Neural cell (in vitro differentiated cells): ENCODE measurements around the gene CA12. TPM values are rescaled to one million over a fixed set of nuclear protein-coding genes. Genes with fewer than 3 reads are reported as not detected.

Experiments used
- H2AFZ ChIP-seq: fragments of 200-600, 300-800 bp; sonication (generic), shearing (Covaris generic); 2 replicates; pipeline ENCODE4 v1.6.0; 2014; ENCODE audit warnings: low read depth, mild to moderate bottlenecking, antibody characterized with exemption, low read length, moderate library complexity
- H3F3A ChIP-seq: fragments of 200-600 bp; shearing (Covaris generic); 2 replicates; pipeline ENCODE4 v1.6.1; 2016; ENCODE audit warnings: mild to moderate bottlenecking, moderate library complexity, mixed read lengths, antibody characterized with exemption, low read length; ENCODE audit not compliant: insufficient read depth, poor library complexity, severe bottlenecking
- H3K27ac ChIP-seq: fragments of 200-600, 300-800 bp; sonication (generic), shearing (Covaris generic); 2 replicates; pipeline ENCODE4 v1.5.1; 2014; ENCODE audit warnings: mild to moderate bottlenecking, low read length, moderate library complexity
- H3K27me3 ChIP-seq: fragments of 300-800, 200-600 bp; sonication (generic), shearing (Covaris generic); 2 replicates; pipeline ENCODE4 v1.6.0; 2014; ENCODE audit warnings: mild to moderate bottlenecking, low read depth, low read length, moderate library complexity; ENCODE audit not compliant: insufficient read depth
- H3K36me3 ChIP-seq: fragments of 300-800, 200-600 bp; sonication (generic), shearing (Covaris generic); 2 replicates; pipeline ENCODE4 v1.5.1; 2014; ENCODE audit warnings: mild to moderate bottlenecking, antibody characterized with exemption, low read length, moderate library complexity; ENCODE audit not compliant: insufficient read depth
- H3K4me2 ChIP-seq: fragments of 300-800, 200-600 bp; sonication (generic), shearing (Covaris generic); 2 replicates; pipeline ENCODE4 v1.6.0; 2014; ENCODE audit warnings: mild to moderate bottlenecking, low read length
- H3K4me3 ChIP-seq: fragments of 300-800, 200-600 bp; sonication (generic), shearing (Covaris generic); 2 replicates; pipeline ENCODE4 v1.5.1; 2014; ENCODE audit warnings: mild to moderate bottlenecking, low read length, moderate library complexity
- H3K79me2 ChIP-seq: fragments of 200-600 bp; shearing (Covaris generic); replicated peaks from 2 replicates; pipeline ENCODE4 v1.6.0; 2014; ENCODE audit warnings: mild to moderate bottlenecking, low read length, moderate library complexity; ENCODE audit not compliant: insufficient read depth
- H3K9ac ChIP-seq: fragments of 300-800, 200-600 bp; sonication (generic), shearing (Covaris generic); 2 replicates; pipeline ENCODE4 v1.6.1; 2016; ENCODE audit warnings: mild to moderate bottlenecking, low read length, mixed read lengths
- H3K9me2 ChIP-seq: fragments of 200-600 bp; shearing (Covaris generic); 2 replicates; pipeline ENCODE4 v1.6.1; 2016; ENCODE audit warnings: mild to moderate bottlenecking, low read length, mixed read lengths; ENCODE audit not compliant: insufficient read depth
- H3K9me3 ChIP-seq: fragments of 200-600, 300-800 bp; sonication (generic), shearing (Covaris generic); 2 replicates; pipeline ENCODE4 v1.6.1; 2016; ENCODE audit warnings: mild to moderate bottlenecking, mixed run types, low read length, moderate library complexity, mixed read lengths
- H4K20me1 ChIP-seq: fragments of 200-600 bp; shearing (Covaris generic); 2 replicates; pipeline ENCODE4 v1.6.1; 2016; ENCODE audit warnings: mild to moderate bottlenecking, mixed run types; ENCODE audit not compliant: insufficient read depth
- EP300 ChIP-seq: fragments of 450-650 bp; conservative IDR thresholded peaks from 2 replicates; pipeline ENCODE4 v1.6.1; 2014; ENCODE audit warnings: antibody characterized with exemption, mild to moderate bottlenecking, moderate library complexity; ENCODE audit not compliant: poor library complexity, severe bottlenecking
- EZH2 ChIP-seq: fragments of 200-600, 300-800 bp; shearing (Covaris generic), sonication (generic); IDR thresholded peaks from 2 replicates; pipeline ENCODE4 v1.6.1; 2014; ENCODE audit warnings: antibody characterized with exemption, low read length, borderline replicate concordance, mild to moderate bottlenecking; ENCODE audit not compliant: insufficient read depth, poor library complexity, severe bottlenecking
- MXI1 ChIP-seq: fragments of 450-650 bp; conservative IDR thresholded peaks from 2 replicates; pipeline ENCODE4 v1.6.1; 2014; ENCODE audit warnings: antibody characterized with exemption, mild to moderate bottlenecking; ENCODE audit not compliant: poor library complexity, severe bottlenecking
- POLR2AphosphoS5 ChIP-seq: IDR thresholded peaks from 2 replicates; pipeline ENCODE4 v1.6.1; 2012
- RAD21 ChIP-seq: fragments of 450-650 bp; conservative IDR thresholded peaks from 2 replicates; pipeline ENCODE4 v1.6.1; 2014; ENCODE audit warnings: antibody characterized with exemption, mild to moderate bottlenecking, moderate library complexity
- REST ChIP-seq: IDR thresholded peaks from 2 replicates; pipeline ENCODE4 v1.6.1; 2012; ENCODE audit warnings: borderline replicate concordance
- SMC3 ChIP-seq: fragments of 450-650 bp; conservative IDR thresholded peaks from 2 replicates; pipeline ENCODE4 v1.6.1; 2014; ENCODE audit warnings: antibody characterized with exemption, mild to moderate bottlenecking, moderate library complexity; ENCODE audit not compliant: poor library complexity
- TAF1 ChIP-seq: IDR thresholded peaks from 2 replicates; pipeline ENCODE4 v1.6.1; 2012; ENCODE audit warnings: low read depth
- polyA plus RNA-seq: library from polyadenylated mRNA; depleted of rRNA; stranded (reverse); fragments of >200 nt; gene quantifications from 2 replicates; pipeline ENCODE4 v1.2.3, GENCODE V29; 2014
- TF ChIP-seq, protein P1 (sequence below): fragments of 450-650 bp; IDR thresholded peaks from 2 replicates; pipeline ENCODE4 v1.5.1; 2014; ENCODE audit warnings: antibody characterized with exemption, mild to moderate bottlenecking, moderate library complexity; ENCODE audit not compliant: poor library complexity, severe bottlenecking

Gene CA12
- polyA plus RNA-seq, 1 donor from 2014 or later, result 0.11 TPM

DNA sequence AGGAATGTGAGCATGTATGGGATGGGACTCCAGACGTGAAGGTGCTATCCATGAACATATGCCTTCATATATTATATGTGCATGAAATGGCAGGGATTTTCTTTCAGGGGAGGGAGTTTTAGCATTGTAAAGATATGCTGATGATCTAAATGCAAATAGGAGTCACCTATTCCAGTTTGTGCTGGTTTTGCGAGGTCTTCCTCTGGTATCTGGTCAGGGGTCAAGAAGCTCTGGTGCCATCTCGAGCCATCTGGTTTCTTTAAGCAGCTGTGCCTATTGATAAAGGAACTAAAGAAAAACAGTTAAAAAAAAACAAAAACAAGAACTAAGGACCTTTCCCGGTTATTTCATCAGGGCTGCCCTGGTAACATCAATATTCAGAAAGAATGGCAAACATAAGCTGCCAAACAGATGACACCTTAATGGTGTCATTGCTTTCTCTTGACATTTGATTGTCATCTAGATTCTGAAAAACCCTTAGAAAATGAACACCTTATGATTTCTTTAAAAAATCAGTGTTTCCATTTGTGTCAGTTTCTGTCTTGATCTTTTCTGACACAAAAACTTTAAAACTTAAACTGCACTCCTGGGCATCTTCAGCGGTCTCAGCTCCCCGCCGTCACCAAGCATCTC is 81.6 kb downstream of the CA12 start:
- Histone ChIP-seq H3K9me2 (no peaks in the 10 kb centered on the region), H3K27ac (peak overlapping the region; percentile 85), H3K4me3 (peak overlapping the region; percentile 49), H3K9ac (peak overlapping the region; percentile 35), H2AFZ (no peak overlapping the region), H3K36me3 (peaks cover 7% of the 10 kb centered on the region), H3F3A (no peaks in the 10 kb centered on the region), H3K79me2 (no peaks in the 10 kb centered on the region), H3K27me3 (no peaks in the 10 kb centered on the region), H4K20me1 (no peaks in the 10 kb centered on the region), H3K4me2 (peak overlapping the region; percentile 50), H3K9me3 (no peaks in the 10 kb centered on the region)
- no peak for TF ChIP-seq REST
- no peak for TF ChIP-seq MXI1
- peak; percentile 97 for TF ChIP-seq EP300
- TF ChIP-seq SMC3, result no peak
- TF ChIP-seq, protein P1, sequence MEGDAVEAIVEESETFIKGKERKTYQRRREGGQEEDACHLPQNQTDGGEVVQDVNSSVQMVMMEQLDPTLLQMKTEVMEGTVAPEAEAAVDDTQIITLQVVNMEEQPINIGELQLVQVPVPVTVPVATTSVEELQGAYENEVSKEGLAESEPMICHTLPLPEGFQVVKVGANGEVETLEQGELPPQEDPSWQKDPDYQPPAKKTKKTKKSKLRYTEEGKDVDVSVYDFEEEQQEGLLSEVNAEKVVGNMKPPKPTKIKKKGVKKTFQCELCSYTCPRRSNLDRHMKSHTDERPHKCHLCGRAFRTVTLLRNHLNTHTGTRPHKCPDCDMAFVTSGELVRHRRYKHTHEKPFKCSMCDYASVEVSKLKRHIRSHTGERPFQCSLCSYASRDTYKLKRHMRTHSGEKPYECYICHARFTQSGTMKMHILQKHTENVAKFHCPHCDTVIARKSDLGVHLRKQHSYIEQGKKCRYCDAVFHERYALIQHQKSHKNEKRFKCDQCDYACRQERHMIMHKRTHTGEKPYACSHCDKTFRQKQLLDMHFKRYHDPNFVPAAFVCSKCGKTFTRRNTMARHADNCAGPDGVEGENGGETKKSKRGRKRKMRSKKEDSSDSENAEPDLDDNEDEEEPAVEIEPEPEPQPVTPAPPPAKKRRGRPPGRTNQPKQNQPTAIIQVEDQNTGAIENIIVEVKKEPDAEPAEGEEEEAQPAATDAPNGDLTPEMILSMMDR, result no peak
- TF ChIP-seq EZH2, result no peak
- no peak for TF ChIP-seq TAF1
- TF ChIP-seq POLR2AphosphoS5, result peak; percentile 51
- no peak for TF ChIP-seq RAD21

DNA sequence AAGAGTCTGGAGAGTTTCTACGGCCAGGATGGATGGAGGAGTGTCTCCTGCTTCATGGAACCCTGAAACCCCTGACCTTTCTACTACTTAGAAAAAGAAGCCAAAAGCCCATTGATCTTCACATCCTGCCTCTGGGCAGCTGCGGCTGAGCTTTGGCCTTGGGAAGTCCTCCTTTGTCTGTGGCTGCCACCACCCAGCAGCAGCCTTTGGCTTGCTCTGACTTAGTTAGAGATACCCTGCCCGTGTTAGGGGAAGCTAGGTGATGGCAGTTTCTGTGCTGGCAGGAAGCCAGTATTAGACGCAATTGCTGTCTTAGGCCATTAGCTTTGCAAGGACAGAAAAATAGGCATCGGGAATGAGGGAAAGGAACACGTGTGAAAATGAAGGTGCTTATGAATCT is 85.5 kb downstream of the CA12 start:
- H2AFZ ChIP-seq, result no peak overlapping the region
- no peak for TF ChIP-seq SMC3
- TF ChIP-seq TAF1, result no peak
- no peak for TF ChIP-seq RAD21
- TF ChIP-seq, protein P1, result no peak
- no peak for TF ChIP-seq MXI1
- TF ChIP-seq EZH2, result no peak
- TF ChIP-seq REST, result no peak
- no peak for TF ChIP-seq EP300
- no peak for TF ChIP-seq POLR2AphosphoS5
- no peak overlapping the region for H3K9ac ChIP-seq
- H3K4me2 ChIP-seq, result no peak overlapping the region
- no peaks in the 10 kb centered on the region for H3K9me3 ChIP-seq
- H3K9me2 ChIP-seq, result no peaks in the 10 kb centered on the region
- no peaks in the 10 kb centered on the region for H3F3A ChIP-seq
- H3K27ac ChIP-seq, result no peak overlapping the region
- H3K79me2 ChIP-seq, result no peaks in the 10 kb centered on the region
- no peaks in the 10 kb centered on the region for H4K20me1 ChIP-seq
- H3K36me3 ChIP-seq, result no peaks in the 10 kb centered on the region
- no peaks in the 10 kb centered on the region for H3K27me3 ChIP-seq
- H3K4me3 ChIP-seq, result no peak overlapping the region
